22Rv1 (cell line): Measurements from ENCODE around the gene SETBP1.

Experiments used
- H3K27ac ChIP-seq: fragments of 450-650 bp; 2 replicates; pipeline ENCODE4 v1.5.1; 2017
- CTCF ChIP-seq: fragments of 450-650 bp; IDR thresholded peaks from 2 replicates; pipeline ENCODE4 v1.5.1; 2017; ENCODE audit warnings: mild to moderate bottlenecking
- ZFX ChIP-seq: fragments of 450-650 bp; IDR thresholded peaks from 2 replicates; pipeline ENCODE4 v1.6.1; 2017; ENCODE audit warnings: antibody characterized with exemption, borderline replicate concordance

SETBP1 gene

GRCh38 chr18:44821924-44822323, 141.2 kb downstream of the SETBP1 start:
- no peak for TF ChIP-seq CTCF
- no peak for TF ChIP-seq ZFX
- H3K27ac ChIP-seq, result peak overlapping the region; percentile 6; the same call in 1 of the 2 replicates

- H3K27ac ChIP-seq, result no peak overlapping the region
- TF ChIP-seq CTCF (no peak), ZFX (no peak)
These were observed 142.6 kb downstream of the SETBP1 start for GRCh38 chr18:44823286-44823685.

DNA sequence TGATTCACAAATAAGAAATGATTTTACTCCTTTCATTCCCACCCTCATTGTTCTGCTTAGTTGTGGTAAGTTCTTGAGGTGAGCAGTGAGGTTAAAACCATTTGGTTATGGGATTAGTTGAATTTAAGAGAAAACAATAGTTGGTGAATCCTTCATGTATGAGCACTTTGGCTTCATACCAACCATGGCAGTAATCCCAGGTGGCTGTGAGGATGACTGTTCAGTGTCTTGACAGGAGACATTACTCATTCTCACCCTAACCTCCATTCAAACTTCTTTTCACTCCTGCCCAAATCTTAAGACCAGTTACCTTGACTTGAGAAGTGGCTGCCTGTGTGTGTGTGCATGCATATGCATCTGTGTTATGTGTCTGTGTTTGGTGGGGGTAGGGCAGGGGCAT, 143.1 kb downstream of the SETBP1 start:
- no peak overlapping the region for H3K27ac ChIP-seq
- TF ChIP-seq CTCF, result no peak
- no peak for TF ChIP-seq ZFX

DNA sequence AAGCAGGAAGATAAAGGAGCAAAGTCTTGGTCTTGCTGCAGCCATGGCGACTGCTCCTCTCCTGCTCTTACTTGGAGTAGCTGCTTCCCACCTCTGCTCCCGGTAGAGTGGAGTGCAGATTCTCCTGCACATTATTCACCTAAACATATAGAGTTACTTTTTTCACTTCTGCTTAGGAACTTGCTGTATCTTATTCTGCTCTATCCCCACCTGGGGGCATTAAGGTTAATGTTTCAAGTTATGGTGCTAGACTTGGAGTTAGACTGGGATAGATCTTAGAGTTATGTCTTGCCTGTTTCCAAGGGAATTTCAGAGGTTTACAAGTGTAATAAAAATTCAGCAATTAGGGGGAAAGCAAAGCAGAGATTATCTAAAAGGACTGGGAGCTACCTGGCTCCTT, 144.2 kb downstream of the SETBP1 start:
- TF ChIP-seq ZFX (no peak), CTCF (no peak)

DNA sequence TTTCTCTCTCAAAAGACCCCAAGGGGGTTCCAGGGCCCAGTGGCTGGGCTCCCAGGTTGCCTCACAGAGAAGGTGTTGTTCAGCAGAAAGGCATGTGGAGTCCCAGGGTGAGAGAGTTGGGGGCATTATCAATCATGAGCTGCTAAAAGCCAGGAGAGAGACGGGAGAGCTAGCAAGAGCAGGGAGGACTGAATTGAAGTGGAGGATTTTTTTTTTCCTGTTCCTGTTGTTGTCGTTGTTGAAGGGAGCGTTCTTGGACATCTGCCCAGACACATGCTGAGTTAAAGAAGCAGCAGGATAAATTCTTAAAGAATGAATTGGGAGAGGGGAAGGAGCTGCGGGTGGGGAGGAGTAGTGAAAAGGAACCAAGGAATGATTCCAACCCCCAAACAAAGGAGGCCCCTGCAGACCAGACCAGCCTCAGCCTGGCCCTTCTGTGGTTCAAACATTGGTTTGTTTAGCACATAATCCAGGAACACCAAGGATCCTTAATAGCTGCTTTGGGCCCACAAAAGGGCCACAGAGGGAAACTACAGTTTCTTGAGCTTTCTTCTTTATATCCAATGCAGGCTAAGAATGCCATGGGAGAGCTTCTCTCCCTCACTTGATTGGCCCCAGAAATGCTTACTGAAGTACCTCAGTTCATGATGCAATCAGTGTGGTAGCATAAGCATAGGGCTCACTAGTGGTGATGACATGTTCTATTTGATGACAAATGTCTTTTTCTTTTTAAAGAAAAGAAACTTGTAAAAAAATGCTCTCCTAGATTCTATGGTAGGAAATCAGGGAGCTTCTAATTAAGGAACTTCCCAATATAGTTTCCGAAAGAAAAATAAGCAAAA, 146.0 kb downstream of the SETBP1 start:
- TF ChIP-seq ZFX (no peak), CTCF (no peak)
- H3K27ac ChIP-seq, result peak overlapping the region; percentile 10; the same call in 1 of the 2 replicates

More for the DNA sequence above, 144.2 kb downstream of the SETBP1 start:
- H3K27ac ChIP-seq, result no peak overlapping the region

DNA sequence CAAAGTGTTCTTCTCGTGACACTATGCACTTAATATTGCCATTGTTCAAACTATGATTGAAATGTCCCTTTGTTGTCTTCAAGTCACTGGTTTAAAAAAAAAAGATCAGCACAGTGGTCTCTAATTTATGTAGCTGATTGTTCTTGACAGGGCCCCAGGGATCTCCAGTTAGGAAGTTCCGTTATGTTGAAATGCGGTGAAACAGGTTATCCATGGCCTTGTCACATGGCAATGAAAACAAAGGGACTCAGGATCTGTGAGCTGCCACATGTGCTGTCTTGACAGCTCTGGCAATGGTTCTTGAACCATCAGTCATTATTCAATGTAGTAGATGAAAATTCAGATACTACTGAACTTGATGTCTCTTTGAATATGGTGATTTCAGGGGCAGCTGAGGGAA, 147.4 kb downstream of the SETBP1 start:
- TF ChIP-seq ZFX, result no peak
- no peak for TF ChIP-seq CTCF
- no peak overlapping the region for H3K27ac ChIP-seq

- no peak for TF ChIP-seq CTCF
- no peak for TF ChIP-seq ZFX
- H3K27ac ChIP-seq, result no peak overlapping the region
These were observed 149.9 kb downstream of the SETBP1 start for GRCh38 chr18:44830581-44830980.
